DMS114 treated with DMSO at 0.1 percent for 48 hours (cell line): ENCODE measurements around the gene ZNF354C.
"Not testable (repeated sequence)": the region's sequence is repeated elsewhere in the genome, so short reads cannot be mapped to it uniquely, and the experiment has no call there.

Source experiments
- DNase-seq: peaks from one replicate; lab custom pipeline; 2025; ENCODE audit not compliant: unreplicated experiment; lab: John Stamatoyannopoulos, UW

Gene ZNF354C

GRCh38 chr5:179060116-179061008 lies at the start of gene ZNF354C:
Gene ZNF354C (plus strand): TSS chr5:179060373. CDS start chr5:179062069, 1,696 bp downstream.
- DNase-seq, result peak; percentile 89

DNA sequence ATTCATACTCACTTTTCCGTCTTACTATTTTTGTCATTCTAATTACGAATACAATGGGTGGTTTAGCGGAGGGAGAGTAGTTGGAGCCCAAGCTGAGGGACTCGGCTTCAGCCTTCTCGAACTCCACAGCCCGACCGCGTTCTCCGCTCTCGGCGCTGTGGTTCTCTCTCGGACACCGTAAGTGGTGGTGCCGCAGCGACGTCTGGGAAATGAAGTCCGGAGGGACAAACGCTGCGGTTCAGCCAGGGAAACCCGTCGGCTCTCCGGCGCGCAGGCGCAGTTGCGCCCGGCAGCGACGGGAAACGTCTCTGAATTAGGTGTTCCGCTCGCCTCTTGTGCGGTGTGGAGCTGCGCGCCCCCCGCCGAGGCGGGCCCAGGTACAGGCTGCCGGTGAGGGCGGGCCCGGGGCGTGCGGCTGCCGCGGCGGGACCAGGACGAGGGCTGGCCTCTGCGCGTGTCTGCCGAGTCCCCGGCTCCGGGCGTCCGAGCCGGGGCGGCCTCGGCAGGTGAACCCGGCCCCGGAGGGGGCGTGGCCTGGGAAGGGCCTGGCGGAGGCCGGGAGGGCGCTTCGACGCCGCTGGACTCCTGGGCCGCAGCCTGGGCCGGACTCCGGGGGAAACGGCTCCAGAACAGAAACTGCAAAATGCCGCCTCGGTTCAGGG lies 36.5 kb upstream of the ZNF354C start, which contains the start of gene ZNF879:
ZNF879 (plus strand) TSS at position 277 of the 662 bp plus-strand sequence. CDS start 1,201 bp downstream, outside the sequence.
- DNase-seq, result peak; percentile 90

DNA sequence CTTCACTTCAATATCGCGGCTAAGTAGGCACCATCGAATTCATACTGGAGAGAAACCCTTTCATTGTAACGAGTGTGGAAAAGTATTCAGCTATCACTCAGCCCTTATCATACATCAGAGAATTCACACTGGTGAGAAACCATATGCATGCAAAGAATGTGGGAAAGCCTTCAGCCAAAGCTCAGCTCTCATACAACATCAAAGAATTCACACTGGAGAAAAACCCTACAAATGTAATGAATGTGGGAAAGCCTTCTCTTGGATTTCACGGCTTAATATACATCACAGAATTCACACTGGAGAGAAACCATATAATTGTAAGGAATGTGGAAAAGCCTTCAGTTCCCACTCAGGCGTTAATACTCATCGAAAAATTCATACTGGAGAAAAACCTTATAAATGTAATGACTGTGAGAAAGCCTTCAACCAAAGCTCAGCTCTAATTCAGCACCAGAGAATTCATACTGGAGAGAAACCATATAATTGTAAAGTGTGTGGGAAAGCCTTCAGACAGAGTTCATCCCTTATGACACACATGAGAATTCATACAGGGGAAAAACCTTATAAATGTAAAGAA lies 27.1 kb upstream of the ZNF354C start:
- DNase-seq, result no peak

GRCh38 chr5:179044765-179045164 lies 15.4 kb upstream of the ZNF354C start:
- DNase-seq, result no peak

- DNase-seq, result no peak
Observed at GRCh38 chr5:179051784-179052183, 8.4 kb upstream of the ZNF354C start.

- no peak for DNase-seq
Observed at GRCh38 chr5:179054036-179054785, 6.0 kb upstream of the ZNF354C start.

DNA sequence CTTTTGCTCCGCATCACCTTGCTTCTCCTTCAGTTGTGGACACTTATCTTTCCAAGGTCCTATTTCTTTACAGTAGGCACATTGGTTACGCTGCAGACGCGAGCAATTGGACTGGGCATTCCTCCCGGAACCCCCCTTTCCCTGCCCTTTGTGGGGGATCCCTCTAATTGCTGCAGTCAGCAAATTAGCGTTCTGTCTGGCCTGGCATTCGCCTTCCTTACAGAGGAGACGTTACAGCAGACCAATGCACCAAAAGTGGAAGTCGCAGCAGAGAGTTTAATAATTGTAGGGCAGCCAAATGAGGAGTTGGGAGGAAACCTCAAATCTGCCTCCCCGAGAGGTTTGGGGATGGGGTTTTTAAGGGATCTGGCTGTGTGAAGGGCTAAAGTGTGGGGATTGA lies 5.3 kb upstream of the ZNF354C start:
- DNase-seq, result no peak

DNA sequence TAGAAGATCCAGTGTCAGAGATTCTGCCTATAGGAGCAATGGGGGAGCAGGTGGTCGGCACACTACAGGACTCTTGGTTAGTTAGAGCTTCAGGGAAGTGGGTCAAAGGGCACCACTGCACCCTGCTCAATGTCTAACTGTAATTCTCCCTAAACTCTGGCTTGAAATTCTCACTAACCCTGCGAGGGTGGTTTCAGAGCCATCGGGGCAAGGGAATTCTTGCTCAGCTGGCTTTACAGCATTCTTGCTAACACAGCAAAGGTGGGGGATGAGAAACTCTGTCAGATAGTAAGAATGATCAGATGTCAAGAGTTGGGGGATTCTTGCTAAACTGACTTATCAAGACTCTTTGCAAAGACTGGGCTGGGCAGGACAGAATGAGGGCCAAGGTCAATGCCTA lies 4.7 kb upstream of the ZNF354C start:
- no peak for DNase-seq

DNA sequence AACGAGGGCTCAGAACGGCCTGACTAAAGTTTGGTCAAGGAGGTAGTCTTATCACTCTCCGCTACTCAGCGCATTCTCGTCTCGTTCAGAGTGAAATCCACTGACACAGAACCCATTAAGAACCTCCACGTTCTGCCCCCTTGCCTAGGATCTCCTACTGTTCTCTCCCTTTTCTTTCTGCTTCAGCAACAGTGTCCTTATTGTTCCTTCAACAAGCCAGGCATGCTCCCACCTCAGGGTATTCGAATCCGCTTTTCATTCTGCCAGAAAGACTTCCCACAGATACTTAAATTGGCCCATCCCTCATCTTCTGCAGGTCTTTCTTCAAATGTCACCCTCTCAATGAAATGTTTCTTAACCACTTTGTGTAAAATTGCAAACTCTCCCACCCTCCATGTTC lies 4.3 kb upstream of the ZNF354C start:
- no peak for DNase-seq

DNA sequence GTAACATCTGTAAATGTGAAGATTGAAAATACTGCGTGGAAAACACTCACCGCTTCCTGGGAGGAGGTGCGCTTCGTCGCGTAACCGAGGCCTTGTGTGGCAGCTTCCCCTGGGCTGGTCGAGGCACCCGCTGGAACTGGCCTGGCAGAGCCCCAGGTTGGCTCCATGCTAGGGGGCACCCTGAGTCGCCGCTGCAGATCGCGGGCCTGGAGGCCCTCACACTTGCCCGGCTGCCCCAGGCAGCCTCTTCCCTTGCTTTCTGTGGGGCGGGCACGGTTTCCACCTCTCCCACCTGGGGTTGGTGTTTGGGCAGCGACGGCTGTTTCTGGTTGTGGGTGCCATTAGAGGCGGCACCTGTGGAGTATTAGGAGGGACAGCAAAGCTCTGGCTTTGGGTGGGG lies 852 bp downstream of the ZNF354C start:
- no peak for DNase-seq

GRCh38 chr5:179065703-179066102 lies 5.5 kb downstream of the ZNF354C start:
- DNase-seq, result no peak

- DNase-seq, result no peak
Observed at GRCh38 chr5:179079165-179079987, 19.2 kb downstream of the ZNF354C start.

DNA sequence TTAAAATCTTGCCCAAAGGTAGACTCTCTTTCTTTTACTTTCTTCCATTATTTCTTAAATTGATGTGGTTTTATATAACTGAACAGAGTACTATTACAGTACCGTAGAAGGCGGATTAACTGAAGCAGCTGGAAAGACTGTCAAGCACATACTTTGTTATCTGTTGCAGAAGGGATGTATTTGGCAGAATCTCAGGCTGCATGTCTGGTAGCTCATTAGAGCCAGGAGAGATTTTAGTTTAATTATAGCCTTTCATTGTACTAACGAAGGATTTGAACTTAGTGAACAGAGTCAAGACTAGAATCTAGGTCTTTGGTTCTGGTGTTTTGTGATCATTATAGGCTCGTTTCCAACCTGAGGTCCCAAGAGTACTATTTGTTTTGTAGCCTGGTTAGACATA lies 20.6 kb downstream of the ZNF354C start:
- no peak for DNase-seq

DNA sequence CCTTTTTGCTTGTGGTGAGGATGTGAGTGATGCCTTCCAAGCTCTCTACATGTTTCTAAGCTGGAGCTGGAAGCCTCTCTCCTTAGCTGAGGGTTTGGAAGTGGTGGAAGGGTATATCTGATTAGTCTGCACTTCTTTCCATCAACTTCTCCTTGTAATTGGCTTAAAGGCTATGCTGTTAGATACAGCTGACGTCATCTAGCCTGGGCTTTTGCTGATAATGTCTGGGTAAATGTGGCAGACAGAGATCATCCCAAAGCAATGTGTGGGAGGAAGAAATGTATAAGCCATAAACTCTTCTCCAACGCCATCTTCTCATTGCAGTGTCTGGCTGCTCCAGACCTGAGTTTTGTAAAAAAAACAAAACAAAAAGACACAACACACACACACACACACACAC lies 29.3 kb downstream of the ZNF354C start:
- no peak for DNase-seq

DNA sequence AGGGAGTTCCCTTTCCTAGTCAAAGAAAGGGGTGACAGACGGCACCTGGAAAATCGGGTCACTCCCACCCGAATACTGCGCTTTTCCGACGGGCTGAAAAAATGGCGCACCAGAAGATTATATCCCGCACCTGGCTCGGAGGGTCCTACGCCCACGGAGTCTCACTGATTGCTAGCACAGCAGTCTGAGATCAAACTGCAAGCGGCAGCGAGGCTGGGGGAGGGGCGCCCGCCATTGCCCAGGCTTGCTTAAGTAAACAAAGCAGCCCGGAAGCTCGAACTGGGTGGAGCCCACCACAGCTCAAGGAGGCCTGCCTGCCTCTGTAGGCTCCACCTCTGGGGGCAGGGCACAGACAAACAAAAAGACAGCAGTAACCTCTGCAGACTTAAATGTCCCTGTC lies 41.1 kb downstream of the ZNF354C start:
- not testable (repeated sequence) for DNase-seq

- no peak for DNase-seq
Observed at GRCh38 chr5:179110528-179110927, 50.4 kb downstream of the ZNF354C start.

DNA sequence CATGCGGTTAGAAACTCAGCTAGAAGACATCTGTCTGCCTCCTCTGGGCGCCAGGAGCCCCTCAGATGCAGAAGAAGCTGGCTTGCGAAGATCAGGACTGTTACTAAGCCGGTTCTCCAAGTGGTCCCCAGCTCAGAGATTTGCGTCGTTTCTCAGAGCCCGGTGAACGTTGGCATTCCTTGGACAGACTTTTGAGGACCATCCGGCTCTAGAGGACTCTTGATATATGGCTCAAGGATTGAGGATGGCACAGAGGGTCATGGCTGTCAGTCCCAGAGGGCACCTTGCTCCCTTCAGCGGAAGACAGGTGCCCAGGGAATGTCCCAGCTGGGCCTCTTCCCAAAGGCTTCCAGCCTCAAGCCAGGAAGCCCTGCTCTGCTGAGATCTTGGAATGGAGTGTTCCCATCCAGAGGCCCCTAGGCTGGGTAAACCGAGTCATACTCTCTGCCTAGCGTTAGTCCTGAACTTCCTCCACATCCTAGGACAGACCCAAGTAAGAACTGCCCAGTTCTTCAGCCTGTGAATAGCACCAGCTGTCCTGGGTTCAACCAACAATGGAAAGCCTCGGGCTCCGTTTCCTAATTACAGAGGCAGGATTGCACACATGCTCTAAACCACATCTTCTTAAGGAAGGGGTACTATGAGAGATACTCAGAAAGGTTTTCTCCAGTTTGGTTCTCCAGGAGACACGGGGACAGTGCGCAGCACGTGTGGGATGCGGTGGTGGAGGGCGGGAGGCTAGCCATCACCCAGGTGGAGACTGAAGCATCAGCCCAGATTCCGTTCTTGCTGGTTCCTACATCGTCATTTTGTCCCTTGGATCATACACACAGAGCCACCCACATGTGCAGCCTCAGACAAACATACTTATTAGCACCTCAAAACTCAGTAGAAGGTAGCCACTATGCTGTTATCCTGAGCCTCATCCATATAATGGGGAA lies 51.4 kb downstream of the ZNF354C start:
- no peak for DNase-seq

GRCh38 chr5:179112469-179113142 lies 52.4 kb downstream of the ZNF354C start:
- no peak for DNase-seq

GRCh38 chr5:179113143-179113530 lies 53.0 kb downstream of the ZNF354C start:
- no peak for DNase-seq
